Lower lobe of right lung (tissue), 2 donors: Measurements from ENCODE around the gene RGS7. TPM values are rescaled to one million over a fixed set of nuclear protein-coding genes. Genes with fewer than 3 reads are reported as not detected.

Experiments used
- ATAC-seq, 2 donors: fragments of 200-7000 bp; cut with Tn5 transposase; one replicate each; pipeline ENCODE4 v1.9.1; 2020 to 2022; ENCODE audit warnings: mild to moderate bottlenecking in 2 of 2, moderate library complexity in 2 of 2
- DNase-seq: peaks from one replicate; pipeline ENCODE4 v3.0.0-alpha.2; 2020
- H3K27ac ChIP-seq: fragments of 200-600 bp; one replicate; pipeline ENCODE4 v1.8.0; 2022
- H3K27me3 ChIP-seq: fragments of 200-600 bp; one replicate; pipeline ENCODE4 v1.8.0; 2022; ENCODE audit warnings: low read depth
- H3K36me3 ChIP-seq: fragments of 200-600 bp; one replicate; pipeline ENCODE4 v1.8.0; 2022; ENCODE audit warnings: mild to moderate bottlenecking
- H3K4me1 ChIP-seq: fragments of 200-600 bp; one replicate; pipeline ENCODE4 v1.8.0; 2022
- H3K4me3 ChIP-seq: fragments of 200-600 bp; one replicate; pipeline ENCODE4 v1.8.0; 2022; ENCODE audit warnings: mild to moderate bottlenecking
- H3K9me3 ChIP-seq: fragments of 200-600 bp; one replicate; pipeline ENCODE4 v1.8.0; 2022
- intact Hi-C: fragments of 100-400 bp; cut with DNase I; formaldehyde crosslinking; loops from one replicate; pipeline ENCODE4 v1.11.0; 2022
- long read RNA-seq: library from polyadenylated mRNA; unstranded; transcript quantifications from one replicate; pipeline ENCODE4 v2.0.0, GENCODE V29; 2021
- total RNA-seq: library from RNA; stranded (reverse); fragmentation: NEBNext Ultra II Directional; extraction: Animal tissue kit (Norgen Biotek cat#: 25700); gene quantifications from one replicate; pipeline ENCODE4 v1.2.1, GENCODE V29; 2021
- TF ChIP-seq, protein P1 (sequence below): fragments of 200-600 bp; IDR thresholded peaks from one replicate; pipeline ENCODE4 v1.8.0; 2022; ENCODE audit warnings: antibody characterized with exemption, mild to moderate bottlenecking
- donor health status: DM: no; HTN: yes; CAD: no; lungs with severe emphysema.

RGS7 gene
- 0.21 TPM for total RNA-seq
- long read RNA-seq, result 0 reads

DNA sequence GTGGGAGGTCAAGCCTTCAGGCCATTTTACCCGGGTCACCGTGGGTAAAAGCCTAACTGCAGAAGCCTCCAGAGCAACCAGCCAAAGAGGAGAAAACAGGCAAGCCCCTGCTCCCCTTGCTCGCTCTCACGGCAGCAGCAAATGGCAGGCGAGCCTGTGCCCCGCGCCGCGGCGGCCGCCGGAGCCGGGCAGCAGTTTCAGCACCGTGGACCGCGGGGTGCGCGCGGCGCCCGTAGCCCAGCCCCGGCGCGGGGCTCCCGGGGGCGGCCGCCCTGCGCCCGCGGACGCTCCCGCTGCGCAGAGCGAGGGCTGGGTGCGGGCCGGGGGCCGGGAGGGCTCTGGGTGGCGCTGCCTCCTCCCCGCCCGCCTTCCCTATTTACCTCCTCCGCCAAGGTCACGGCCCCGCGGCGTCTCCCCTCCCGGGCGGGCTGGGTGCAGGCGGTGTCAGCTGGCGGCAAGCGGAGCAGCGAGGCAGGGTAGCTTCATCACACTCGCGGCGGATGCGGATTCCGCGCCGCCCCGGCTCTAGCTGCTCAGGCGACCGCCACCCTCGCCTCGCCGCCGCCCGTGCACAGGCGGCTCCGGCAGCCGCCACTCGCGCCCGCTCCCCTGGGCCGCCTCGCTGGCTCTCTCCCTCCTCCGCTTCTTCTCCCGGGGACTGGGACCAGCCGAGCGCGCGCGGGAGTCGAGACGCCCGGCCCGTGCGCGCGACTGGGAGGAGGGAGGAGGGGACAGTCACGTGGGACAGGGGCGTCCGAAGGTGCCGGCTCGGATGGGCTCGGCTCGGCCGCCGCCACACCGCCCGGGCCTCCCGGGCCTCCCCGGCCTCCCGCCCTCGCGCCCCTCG, at the start of gene RGS7:
Gene RGS7, minus strand, starts transcription at position 687 of the 847 bp plus-strand sequence.
- peak within 1 kb of the TSS; percentile 55 for H3K4me3 ChIP-seq
- TF ChIP-seq, protein P1, sequence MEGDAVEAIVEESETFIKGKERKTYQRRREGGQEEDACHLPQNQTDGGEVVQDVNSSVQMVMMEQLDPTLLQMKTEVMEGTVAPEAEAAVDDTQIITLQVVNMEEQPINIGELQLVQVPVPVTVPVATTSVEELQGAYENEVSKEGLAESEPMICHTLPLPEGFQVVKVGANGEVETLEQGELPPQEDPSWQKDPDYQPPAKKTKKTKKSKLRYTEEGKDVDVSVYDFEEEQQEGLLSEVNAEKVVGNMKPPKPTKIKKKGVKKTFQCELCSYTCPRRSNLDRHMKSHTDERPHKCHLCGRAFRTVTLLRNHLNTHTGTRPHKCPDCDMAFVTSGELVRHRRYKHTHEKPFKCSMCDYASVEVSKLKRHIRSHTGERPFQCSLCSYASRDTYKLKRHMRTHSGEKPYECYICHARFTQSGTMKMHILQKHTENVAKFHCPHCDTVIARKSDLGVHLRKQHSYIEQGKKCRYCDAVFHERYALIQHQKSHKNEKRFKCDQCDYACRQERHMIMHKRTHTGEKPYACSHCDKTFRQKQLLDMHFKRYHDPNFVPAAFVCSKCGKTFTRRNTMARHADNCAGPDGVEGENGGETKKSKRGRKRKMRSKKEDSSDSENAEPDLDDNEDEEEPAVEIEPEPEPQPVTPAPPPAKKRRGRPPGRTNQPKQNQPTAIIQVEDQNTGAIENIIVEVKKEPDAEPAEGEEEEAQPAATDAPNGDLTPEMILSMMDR, result no peak
- peaks cover 33% of the 10 kb centered on the region for H3K27me3 ChIP-seq
- intact Hi-C loops, result no loop called here
- DNase-seq (peak; percentile 46), ATAC-seq (peak; percentile 86 to 89)
- no peak within 1 kb of the TSS for H3K27ac ChIP-seq
- H3K36me3 ChIP-seq, result no peaks in the 10 kb centered on the region
- no peaks in the 10 kb centered on the region for H3K4me1 ChIP-seq
- no peaks in the 10 kb centered on the region for H3K9me3 ChIP-seq

DNA sequence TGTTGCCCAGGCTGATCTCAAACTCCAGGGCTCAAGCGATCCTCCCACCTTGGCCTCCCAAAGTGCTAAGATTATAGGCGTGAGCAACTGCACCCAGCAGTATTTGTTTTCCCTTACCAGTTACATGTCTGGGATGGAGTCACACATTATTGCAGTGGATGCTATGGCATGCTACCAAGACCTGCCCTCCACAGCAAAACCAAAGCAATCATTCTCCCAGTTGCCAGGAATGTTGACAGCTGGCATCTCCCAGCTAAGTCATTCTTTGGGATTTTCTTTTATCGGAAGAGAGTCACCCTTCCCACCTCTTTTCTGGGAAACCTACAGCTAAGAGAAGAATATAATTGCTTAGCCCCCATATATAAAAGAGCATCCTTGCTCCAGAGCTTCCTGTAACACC, 49.4 kb upstream of the RGS7 start:
- Histone ChIP-seq H3K36me3 (no peaks in the 10 kb centered on the region), H3K9me3 (no peaks in the 10 kb centered on the region), H3K4me1 (no peaks in the 10 kb centered on the region), H3K27ac (no peak overlapping the region), H3K4me3 (no peak overlapping the region), H3K27me3 (no peaks in the 10 kb centered on the region)
- no peak for DNase-seq
- intact Hi-C loops, result no loop called here
- TF ChIP-seq, protein P1, result no peak
- no peak for ATAC-seq

DNA sequence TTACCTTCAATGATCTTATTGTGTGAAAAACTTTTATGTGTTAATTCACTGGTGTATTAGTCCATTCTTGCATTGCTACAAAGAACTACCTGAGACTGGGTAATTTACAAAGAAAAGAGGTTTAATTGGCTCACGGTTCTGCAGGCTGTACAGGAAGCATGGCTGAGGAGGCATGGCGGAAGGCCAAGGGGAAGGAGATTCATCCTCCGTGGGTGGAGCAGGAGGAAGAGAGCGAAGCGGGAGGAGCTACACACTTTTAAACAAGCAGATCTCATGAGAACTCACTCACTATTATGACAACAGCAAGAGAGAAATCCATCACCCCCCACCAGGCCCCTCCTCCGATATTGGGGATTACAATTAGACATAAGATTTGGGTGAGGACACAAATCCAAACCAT, 44.2 kb upstream of the RGS7 start:
- TF ChIP-seq, protein P1, result no peak
- DNase-seq (no peak), ATAC-seq (no peak)
- H3K4me3 ChIP-seq, result no peak overlapping the region
- H3K9me3 ChIP-seq, result no peaks in the 10 kb centered on the region
- H3K36me3 ChIP-seq, result no peaks in the 10 kb centered on the region
- H3K27ac ChIP-seq, result no peak overlapping the region
- H3K4me1 ChIP-seq, result no peaks in the 10 kb centered on the region
- no peaks in the 10 kb centered on the region for H3K27me3 ChIP-seq
- intact Hi-C loops, result no loop called here

DNA sequence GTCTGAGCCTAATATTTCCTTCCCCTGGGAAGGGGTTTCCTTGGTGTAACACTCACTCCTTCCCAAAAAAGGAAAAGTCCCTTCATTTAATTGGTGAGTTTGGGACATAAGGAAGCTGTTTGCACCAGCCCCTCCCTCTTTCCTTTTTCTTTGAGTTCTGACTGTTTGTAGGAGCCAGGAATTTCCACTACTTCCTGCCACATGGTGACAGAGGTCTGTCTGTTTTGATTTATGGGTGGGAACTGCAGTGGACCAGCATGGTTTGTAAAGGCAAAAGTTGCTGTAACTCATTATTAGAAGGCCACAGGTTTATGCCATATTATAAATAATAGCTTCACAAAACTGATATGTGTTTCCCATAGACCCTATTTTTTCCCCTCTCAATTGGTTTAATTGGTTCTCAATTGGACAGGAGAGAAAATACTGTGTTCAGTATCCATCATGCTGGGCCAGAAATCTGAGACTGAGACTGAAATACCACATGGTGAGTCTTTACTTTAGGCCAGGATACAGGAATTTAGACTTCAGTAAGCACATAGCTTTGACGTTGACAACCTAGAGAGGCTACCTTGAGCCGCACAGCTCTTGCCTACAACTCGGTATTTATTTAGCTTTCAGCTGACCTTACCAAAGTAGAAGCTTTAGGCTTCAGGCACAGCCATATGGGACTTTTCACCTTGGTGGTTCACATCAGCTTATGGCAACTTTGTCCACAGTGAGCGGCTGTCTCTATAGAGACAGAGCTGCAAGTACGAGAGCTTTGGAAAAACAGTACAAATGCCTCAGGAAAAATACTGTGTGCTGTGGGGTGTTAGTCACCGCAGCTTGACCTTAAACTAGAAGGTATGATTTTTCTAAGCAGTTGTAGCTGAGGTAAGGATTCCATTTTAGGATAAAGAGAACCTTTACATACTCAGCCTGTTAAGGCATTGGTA, 40.0 kb upstream of the RGS7 start:
- H3K4me3 ChIP-seq, result no peak overlapping the region
- H3K9me3 ChIP-seq, result no peaks in the 10 kb centered on the region
- TF ChIP-seq, protein P1, result no peak
- no peak overlapping the region for H3K27ac ChIP-seq
- ATAC-seq (no peak), DNase-seq (no peak)
- no peaks in the 10 kb centered on the region for H3K4me1 ChIP-seq
- H3K27me3 ChIP-seq, result no peaks in the 10 kb centered on the region
- no peaks in the 10 kb centered on the region for H3K36me3 ChIP-seq
- intact Hi-C loops, result no loop called here

DNA sequence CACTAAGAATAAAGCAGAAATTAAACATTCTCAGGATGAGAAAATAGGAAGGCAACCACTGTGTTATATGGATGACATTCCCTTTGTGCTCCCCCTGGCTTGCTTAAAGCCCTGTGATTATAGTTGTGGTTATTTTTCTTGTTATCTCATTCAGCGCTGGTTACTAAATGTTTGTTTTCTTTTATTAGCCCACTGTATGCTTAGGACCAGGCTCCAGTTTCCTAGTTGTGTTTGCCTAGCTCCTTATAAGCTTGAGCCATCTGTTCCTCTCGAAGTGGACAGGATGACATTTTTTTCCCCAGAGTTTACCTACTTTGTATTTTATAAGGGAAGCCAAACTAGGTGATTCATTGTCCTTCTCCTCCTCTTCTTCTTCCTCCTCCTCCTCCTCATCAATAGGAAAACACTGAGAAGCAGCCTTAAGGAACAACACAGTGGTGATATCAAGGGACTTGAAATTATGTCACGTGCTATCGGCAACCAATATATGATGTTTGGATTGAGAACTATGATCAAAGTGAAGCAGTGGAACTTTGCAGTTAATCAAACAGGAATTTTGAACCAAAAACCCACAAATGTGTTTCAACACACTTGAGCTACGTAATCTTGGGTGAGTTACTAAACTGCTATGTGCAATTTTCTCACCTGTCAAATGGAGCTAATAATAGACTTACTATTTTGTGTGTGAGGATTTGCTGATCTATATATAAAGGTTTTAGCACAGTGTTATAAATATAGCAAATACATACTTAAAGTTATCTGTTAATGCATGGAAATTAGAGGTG, 35.1 kb upstream of the RGS7 start:
- Histone ChIP-seq H3K4me3 (no peak overlapping the region), H3K27me3 (no peaks in the 10 kb centered on the region), H3K36me3 (no peaks in the 10 kb centered on the region), H3K27ac (no peak overlapping the region), H3K9me3 (no peaks in the 10 kb centered on the region), H3K4me1 (no peaks in the 10 kb centered on the region)
- TF ChIP-seq, protein P1, result no peak
- ATAC-seq (no peak), DNase-seq (no peak)
- intact Hi-C loops, result no loop called here
